ENCODE results near the gene CEMIP2. TPM values are rescaled to one million over a fixed set of nuclear protein-coding genes. Genes with fewer than 3 reads are reported as not detected.

The CEMIP2 gene
- total and polyA plus RNA-seq, 10 of the 15 experiments (the other 5 are each of a cell fraction or from before 2014, with no cell fraction given): 0.50 to 19.2 (median 1.2) TPM

DNA sequence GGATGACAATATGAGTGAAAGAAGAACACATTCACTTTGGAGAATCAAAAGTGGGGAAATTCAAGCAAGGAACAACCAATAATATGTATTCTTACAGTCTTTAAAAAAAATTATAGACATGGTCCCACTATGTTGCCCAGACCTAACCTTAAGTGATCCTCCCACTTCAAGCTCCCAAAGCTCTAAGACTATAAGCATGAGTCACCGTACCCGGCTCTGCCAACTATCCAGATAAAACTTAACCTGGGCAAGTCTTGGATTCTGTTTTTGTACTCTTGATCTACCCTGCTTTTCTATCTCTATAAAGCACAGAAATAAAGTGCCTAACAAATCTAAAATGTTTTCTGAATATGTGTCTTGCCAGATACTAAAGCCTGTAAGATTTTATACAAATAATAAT is 30.9 kb downstream of the CEMIP2 start:
- WGBS (ENCODE audit: insufficient coverage, insufficient replicate concordance, low lambda C conversion rate, missing lambda C conversion rate): 85% methylated on average over 2 of the region's 2 CpGs
- no peaks in the 10 kb centered on the region for H3K79me2 ChIP-seq (ENCODE audit: control insufficient read depth, insufficient read depth, low read length)
- H3K27ac ChIP-seq (ENCODE audit: control insufficient read depth, insufficient read depth): no peak overlapping the region
- in situ Hi-C loops (cut with MboI) (no loop called here), intact Hi-C loops (cut with micrococcal nuclease; ENCODE audit: unreplicated experiment) (no loop called here)
- DNase-seq (ENCODE audit: low read depth, low spot score) (no peak), FAIRE-seq (no peak), ATAC-seq (no peak)
- no peaks in the 10 kb centered on the region for H3K4me1 ChIP-seq (ENCODE audit: control insufficient read depth, insufficient read depth, low read length)
- ChIA-PET SMC1A (ENCODE audit: uncharacterized antibody, unreplicated experiment) (interaction anchor here (3.0 kb wide), 1 partner anchor 10 kb away, joined by 9 read pairs; no protein-coding TSS in a partner anchor), CTCF (no interaction called here), POLR2A (no interaction called here), RAD21 (ENCODE audit: unreplicated experiment) (no interaction called here)
- H3K9me3 ChIP-seq (replicated peaks; ENCODE audit: control insufficient read depth, insufficient read depth, low read length): no peaks in the 10 kb centered on the region
- no peaks in the 10 kb centered on the region for H3K27me3 ChIP-seq (replicated peaks in 1 of 2; ENCODE audit: control insufficient read depth in 2 of 2, insufficient read depth in 2 of 2, low read length in 1 of 2)
- BruUV-seq (replicated peaks): no TSS peak
- no peak overlapping the region for H3K4me2 ChIP-seq (ENCODE audit: control insufficient read depth, insufficient read depth)
- H4K20me1 ChIP-seq (ENCODE audit: control insufficient read depth, insufficient read depth): no peaks in the 10 kb centered on the region
- TF ChIP-seq SMARCA5 (IDR thresholded peaks at IDR 0.05) (no peak), ZNF622 (IDR thresholded peaks at IDR 0.05) (no peak), NR2F1 (conservative IDR thresholded peaks at IDR 0.05) (no peak), SPI1 (IDR thresholded peaks at IDR 0.05; ENCODE audit: borderline replicate concordance, insufficient read depth, low read depth, low read length) (no peak), ZNF217 (IDR thresholded peaks at IDR 0.05) (no peak), STAT3 (IDR thresholded peaks at IDR 0.05; ENCODE audit: low read depth, low read length) (no peak), SMC3 (IDR thresholded peaks at IDR 0.05; ENCODE audit: borderline replicate concordance, low read length) (no peak), BHLHE40 (IDR thresholded peaks at IDR 0.05; ENCODE audit: borderline replicate concordance in 1 of 2, low read depth in 2 of 2, low read length in 1 of 2) (no peak), HDGF (IDR thresholded peaks at IDR 0.05) (no peak), SP1 (IDR thresholded peaks at IDR 0.05; ENCODE audit: low read depth, low read length) (no peak), CTCF (IDR thresholded peaks at IDR 0.05 in 2 of 3, conservative IDR thresholded peaks at IDR 0.05 in 1 of 3; ENCODE audit: control insufficient read depth in 2 of 3, extremely low read depth in 1 of 3, insufficient read depth in 1 of 3, low read depth in 3 of 3, low read length in 3 of 3) (no peak)
- TF ChIP-seq, protein P1, sequence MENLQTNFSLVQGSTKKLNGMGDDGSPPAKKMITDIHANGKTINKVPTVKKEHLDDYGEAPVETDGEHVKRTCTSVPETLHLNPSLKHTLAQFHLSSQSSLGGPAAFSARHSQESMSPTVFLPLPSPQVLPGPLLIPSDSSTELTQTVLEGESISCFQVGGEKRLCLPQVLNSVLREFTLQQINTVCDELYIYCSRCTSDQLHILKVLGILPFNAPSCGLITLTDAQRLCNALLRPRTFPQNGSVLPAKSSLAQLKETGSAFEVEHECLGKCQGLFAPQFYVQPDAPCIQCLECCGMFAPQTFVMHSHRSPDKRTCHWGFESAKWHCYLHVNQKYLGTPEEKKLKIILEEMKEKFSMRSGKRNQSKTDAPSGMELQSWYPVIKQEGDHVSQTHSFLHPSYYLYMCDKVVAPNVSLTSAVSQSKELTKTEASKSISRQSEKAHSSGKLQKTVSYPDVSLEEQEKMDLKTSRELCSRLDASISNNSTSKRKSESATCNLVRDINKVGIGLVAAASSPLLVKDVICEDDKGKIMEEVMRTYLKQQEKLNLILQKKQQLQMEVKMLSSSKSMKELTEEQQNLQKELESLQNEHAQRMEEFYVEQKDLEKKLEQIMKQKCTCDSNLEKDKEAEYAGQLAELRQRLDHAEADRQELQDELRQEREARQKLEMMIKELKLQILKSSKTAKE (IDR thresholded peaks at IDR 0.05; ENCODE audit: low read depth, poor library complexity, severe bottlenecking): no peak
- no peaks in the 10 kb centered on the region for H3K36me3 ChIP-seq (ENCODE audit: control insufficient read depth in 2 of 2, insufficient read depth in 2 of 2, low read length in 1 of 2)
- no peak overlapping the region for H3K9ac ChIP-seq (ENCODE audit: control insufficient read depth, insufficient read depth, low read length)
- no peak overlapping the region for H3K4me3 ChIP-seq
- no peak overlapping the region for H2AFZ ChIP-seq (ENCODE audit: control insufficient read depth, low read depth, low read length)

All from GM12878 (cell line).